Measurements from ENCODE around the gene TMCC2. TPM values are rescaled to one million over a fixed set of nuclear protein-coding genes. Genes with fewer than 3 reads are reported as not detected.
"Not testable (repeated sequence)": the region's sequence is repeated elsewhere in the genome, so short reads cannot be mapped to it uniquely, and the experiment has no call there.

TMCC2 gene
- total RNA-seq, 3 donors from 2014 or later (not counting 1 experiment from before 2014, with no cell fraction given), result 0.93 to 1.5 (median 1.1) TPM

DNA sequence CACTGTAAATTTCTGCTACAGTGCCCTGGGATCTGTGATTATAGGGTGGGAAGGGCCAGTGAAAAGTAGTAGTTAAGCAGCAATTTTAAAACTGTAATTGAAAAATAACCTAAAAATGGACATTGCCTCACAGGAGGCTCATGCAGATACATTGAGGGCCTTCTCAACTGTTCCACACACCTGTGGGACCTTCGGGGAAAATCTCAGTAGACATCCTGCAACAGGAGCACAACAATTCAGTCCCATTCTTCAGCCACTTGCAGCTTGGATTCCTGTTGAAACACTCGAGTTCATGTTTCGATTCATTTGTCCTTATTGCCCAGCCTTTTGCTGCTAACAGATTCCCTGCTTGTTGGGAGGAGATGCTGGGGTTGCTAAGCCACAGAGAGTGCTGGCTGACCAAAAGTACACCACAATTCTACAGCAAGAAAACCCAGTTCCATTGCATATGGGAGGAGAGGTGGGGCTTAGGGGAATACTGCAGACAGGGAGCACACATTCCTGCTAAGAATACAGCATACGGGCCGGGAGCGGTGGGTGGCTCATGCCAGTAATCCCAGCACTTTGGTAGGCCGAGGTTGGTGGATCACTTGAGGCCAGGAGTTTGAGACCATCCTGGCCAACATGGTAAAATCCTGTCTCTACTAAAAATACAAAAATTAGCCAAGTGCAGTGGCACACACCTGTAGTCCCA, 4.5 kb downstream of the TMCC2 start:
- DNase-seq (no peak), ATAC-seq (no peak)
- no peaks in the 10 kb centered on the region for H3K36me3 ChIP-seq (ENCODE audit: control insufficient read depth, insufficient read depth, low read length)
- H3K4me1 ChIP-seq (ENCODE audit: control insufficient read depth, insufficient read depth, low read length), result peaks cover 26% of the 10 kb centered on the region
- H3K9me3 ChIP-seq (ENCODE audit: control insufficient read depth, insufficient read depth, low read length), result no peaks in the 10 kb centered on the region
- Mint-ChIP-seq H3K9me3 (no peaks in the 10 kb centered on the region), H3K4me1 (peaks cover 25 to 28% of the 10 kb centered on the region in 2 donors), H3K4me3 (no peak overlapping the region), H3K27ac (no peak overlapping the region), H3K36me3 (no peaks in the 10 kb centered on the region), H3K27me3 (ENCODE audit: low read depth in 2 of 2) (peaks cover 21 to 30% of the 10 kb centered on the region in 2 donors)
- intact Hi-C loops (cut with micrococcal nuclease), result no loop called here
- TF ChIP-seq, protein P1, sequence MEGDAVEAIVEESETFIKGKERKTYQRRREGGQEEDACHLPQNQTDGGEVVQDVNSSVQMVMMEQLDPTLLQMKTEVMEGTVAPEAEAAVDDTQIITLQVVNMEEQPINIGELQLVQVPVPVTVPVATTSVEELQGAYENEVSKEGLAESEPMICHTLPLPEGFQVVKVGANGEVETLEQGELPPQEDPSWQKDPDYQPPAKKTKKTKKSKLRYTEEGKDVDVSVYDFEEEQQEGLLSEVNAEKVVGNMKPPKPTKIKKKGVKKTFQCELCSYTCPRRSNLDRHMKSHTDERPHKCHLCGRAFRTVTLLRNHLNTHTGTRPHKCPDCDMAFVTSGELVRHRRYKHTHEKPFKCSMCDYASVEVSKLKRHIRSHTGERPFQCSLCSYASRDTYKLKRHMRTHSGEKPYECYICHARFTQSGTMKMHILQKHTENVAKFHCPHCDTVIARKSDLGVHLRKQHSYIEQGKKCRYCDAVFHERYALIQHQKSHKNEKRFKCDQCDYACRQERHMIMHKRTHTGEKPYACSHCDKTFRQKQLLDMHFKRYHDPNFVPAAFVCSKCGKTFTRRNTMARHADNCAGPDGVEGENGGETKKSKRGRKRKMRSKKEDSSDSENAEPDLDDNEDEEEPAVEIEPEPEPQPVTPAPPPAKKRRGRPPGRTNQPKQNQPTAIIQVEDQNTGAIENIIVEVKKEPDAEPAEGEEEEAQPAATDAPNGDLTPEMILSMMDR (IDR thresholded peaks at IDR 0.05), result no peak
- no peak overlapping the region for H3K4me3 ChIP-seq (ENCODE audit: low read length)
- peaks cover 7% of the 10 kb centered on the region for H3K27me3 ChIP-seq (ENCODE audit: control insufficient read depth, insufficient read depth, low read length)
- no peak overlapping the region for H3K27ac ChIP-seq (ENCODE audit: low read length)
- 96% methylated on average over 7 of the region's 7 CpGs for WGBS (ENCODE audit: insufficient coverage)

DNA sequence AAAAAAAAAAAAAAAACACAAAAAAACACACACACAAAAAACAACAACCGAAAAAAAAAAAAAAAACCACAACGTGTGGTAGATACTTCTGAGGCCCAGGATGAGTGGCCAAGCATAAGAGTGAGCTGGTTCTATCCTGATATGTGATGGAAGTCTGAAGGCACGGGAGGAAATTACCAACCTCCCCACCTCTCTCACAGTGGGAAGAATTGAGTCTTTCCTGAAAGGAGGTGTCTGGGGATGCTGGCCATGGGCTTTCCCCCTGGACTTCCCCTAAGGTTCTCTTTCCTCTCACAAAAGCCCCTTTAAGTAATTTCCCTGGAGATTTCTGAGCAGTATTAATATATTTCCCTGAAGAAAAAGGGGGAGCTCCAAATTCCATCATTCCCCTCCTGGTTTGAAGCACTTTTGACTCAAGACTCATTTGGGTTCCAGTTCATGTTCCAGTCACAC, 5.2 kb downstream of the TMCC2 start:
- Mint-ChIP-seq H3K9me3 (no peaks in the 10 kb centered on the region), H3K36me3 (no peaks in the 10 kb centered on the region), H3K27me3 (ENCODE audit: low read depth in 2 of 2) (peaks cover 27 to 33% of the 10 kb centered on the region in 2 donors), H3K4me3 (no peak overlapping the region), H3K4me1 (peaks cover 24 to 25% of the 10 kb centered on the region in 2 donors), H3K27ac (no peak overlapping the region)
- peaks cover 22% of the 10 kb centered on the region for H3K4me1 ChIP-seq (ENCODE audit: control insufficient read depth, insufficient read depth, low read length)
- ATAC-seq (no peak), DNase-seq (no peak)
- H3K27ac ChIP-seq (ENCODE audit: low read length), result no peak overlapping the region
- intact Hi-C loops (cut with micrococcal nuclease), result no loop called here
- TF ChIP-seq, protein P1 (IDR thresholded peaks at IDR 0.05), result no peak
- no peak overlapping the region for H3K4me3 ChIP-seq (ENCODE audit: low read length)
- no peaks in the 10 kb centered on the region for H3K36me3 ChIP-seq (ENCODE audit: control insufficient read depth, insufficient read depth, low read length)
- no CpG with 5 or more reads among the region's 3 CpGs for WGBS (ENCODE audit: insufficient coverage)
- H3K9me3 ChIP-seq (ENCODE audit: control insufficient read depth, insufficient read depth, low read length), result no peaks in the 10 kb centered on the region
- peaks cover 8% of the 10 kb centered on the region for H3K27me3 ChIP-seq (ENCODE audit: control insufficient read depth, insufficient read depth, low read length)

DNA sequence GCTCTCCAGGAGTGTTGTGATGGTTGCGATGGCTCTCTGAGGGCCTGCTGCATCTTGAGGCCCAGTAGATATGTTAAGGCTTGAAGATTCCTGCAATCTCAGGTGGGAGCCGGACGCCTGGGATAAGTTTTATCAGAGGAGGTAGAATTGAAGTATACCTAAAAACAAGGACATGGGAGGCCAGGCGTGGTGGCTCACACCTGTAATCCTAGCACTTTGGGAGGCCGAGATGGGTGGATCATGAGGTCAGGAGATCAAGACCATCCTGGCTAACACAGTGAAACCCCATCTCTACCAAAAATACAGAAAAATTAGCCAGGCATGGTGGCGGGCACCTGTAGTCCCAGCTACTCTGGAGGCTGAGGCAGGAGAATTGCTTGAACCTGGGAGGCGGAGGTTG, 6.2 kb downstream of the TMCC2 start:
- 92% methylated on average over 6 of the region's 7 CpGs for WGBS (ENCODE audit: insufficient coverage)
- H3K27ac Mint-ChIP-seq, result not testable (repeated sequence)

DNA sequence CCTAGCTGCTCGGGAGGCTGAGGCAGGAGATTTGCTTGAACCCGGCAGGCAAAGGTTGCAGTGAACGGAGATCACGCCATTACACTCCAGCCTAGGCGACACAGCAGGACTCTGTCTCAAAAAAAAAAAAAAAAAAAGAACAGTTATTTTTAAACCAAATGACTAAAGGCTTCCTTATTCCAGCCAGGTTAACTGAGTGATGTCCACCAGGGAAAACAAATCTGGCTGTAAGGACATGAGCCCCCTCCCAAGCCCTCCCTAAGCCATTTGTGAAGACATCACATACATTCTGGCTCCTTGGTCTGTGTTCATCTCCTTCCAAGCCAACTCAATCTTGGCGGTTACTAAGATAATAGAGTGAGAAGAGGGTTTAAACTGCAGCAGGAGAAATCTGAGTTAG, 8.2 kb downstream of the TMCC2 start:
- Histone ChIP-seq H3K27me3 (ENCODE audit: control insufficient read depth, insufficient read depth, low read length) (peaks cover 2% of the 10 kb centered on the region), H3K27ac (ENCODE audit: low read length) (no peak overlapping the region), H3K9me3 (ENCODE audit: control insufficient read depth, insufficient read depth, low read length) (no peaks in the 10 kb centered on the region), H3K4me3 (ENCODE audit: low read length) (no peak overlapping the region), H3K36me3 (ENCODE audit: control insufficient read depth, insufficient read depth, low read length) (no peaks in the 10 kb centered on the region), H3K4me1 (ENCODE audit: control insufficient read depth, insufficient read depth, low read length) (no peaks in the 10 kb centered on the region)
- Mint-ChIP-seq H3K4me3 (no peak overlapping the region), H3K9me3 (no peaks in the 10 kb centered on the region), H3K36me3 (no peaks in the 10 kb centered on the region), H3K4me1 (no peaks in the 10 kb centered on the region), H3K27ac (no peak overlapping the region), H3K27me3 (ENCODE audit: low read depth in 2 of 2) (peaks cover 25 to 30% of the 10 kb centered on the region in 2 donors)
- intact Hi-C loops (cut with micrococcal nuclease), result no loop called here
- 97% methylated on average over 6 of the region's 6 CpGs for WGBS (ENCODE audit: insufficient coverage)
- DNase-seq (no peak), ATAC-seq (no peak)
- TF ChIP-seq, protein P1 (IDR thresholded peaks at IDR 0.05), result no peak

More for the DNA sequence above, 6.2 kb downstream of the TMCC2 start:
- peaks cover 12% of the 10 kb centered on the region for H3K4me1 ChIP-seq (ENCODE audit: control insufficient read depth, insufficient read depth, low read length)
- H3K4me1 Mint-ChIP-seq, result peaks cover 15% of the 10 kb centered on the region in 2 donors
- ATAC-seq; DNase-seq; H3K36me3 Mint-ChIP-seq; H3K36me3 ChIP-seq (ENCODE audit: control insufficient read depth, insufficient read depth, low read length); H3K4me3 ChIP-seq (ENCODE audit: low read length); H3K9me3 ChIP-seq (ENCODE audit: control insufficient read depth, insufficient read depth, low read length); H3K27ac ChIP-seq (ENCODE audit: low read length); H3K27me3 ChIP-seq (ENCODE audit: control insufficient read depth, insufficient read depth, low read length); intact Hi-C loops (cut with micrococcal nuclease); H3K4me3 Mint-ChIP-seq; H3K9me3 Mint-ChIP-seq: not testable (repeated sequence)
- H3K27me3 Mint-ChIP-seq (ENCODE audit: low read depth in 2 of 2), result peaks cover 27 to 36% of the 10 kb centered on the region in 2 donors
